GM12878 (cell line): ENCODE measurements around the gene METTL5. TPM values are rescaled to one million over a fixed set of nuclear protein-coding genes. Genes with fewer than 3 reads are reported as not detected.

Experiments used
- HDAC2 ChIP-seq: fragments of 200-600 bp; sonication (generic); IDR thresholded peaks from 2 replicates; pipeline ENCODE4 v1.6.1; 2017
- RUNX3 ChIP-seq: IDR thresholded peaks from 2 replicates; pipeline ENCODE4 v1.6.1; 2012; ENCODE audit warnings: low read length, inconsistent platforms
- TCF12 ChIP-seq: IDR thresholded peaks from 2 replicates; pipeline ENCODE4 v1.6.1; 2011; ENCODE audit warnings: low read depth, mild to moderate bottlenecking, low read length
- TCF7 ChIP-seq: IDR thresholded peaks from 2 replicates; pipeline ENCODE4 v1.6.1; 2014; ENCODE audit warnings: antibody characterized with exemption, borderline replicate concordance
- ZZZ3 ChIP-seq: IDR thresholded peaks from 2 replicates; pipeline ENCODE4 v1.6.1; 2011; ENCODE audit warnings: low read depth; ENCODE audit not compliant: control insufficient read depth, insufficient read length
- polyA plus RNA-seq, 11 experiments: library from polyadenylated mRNA; depleted of rRNA in 4 of 11; unstranded in 6 of 11; stranded (reverse) in 5 of 11; fragments of >200 nt; fragmentation: Nextera tagmentation in 4 of 11; fragmentation: Illumina TruSeq in 1 of 11; extraction: Ambion mirVana in 4 of 11; extraction: Trizol in 1 of 11; gene quantifications; 1 replicate in 1 of 11; 2 replicates in 10 of 11; pipeline versions ENCODE4 v1.2.1 to v1.2.3, GENCODE V29; 2011 to 2016; ENCODE audit warnings: inconsistent platforms in 2 of 11, missing spikeins in 2 of 11, low read depth in 1 of 11
- total RNA-seq, 4 experiments: library from RNA; depleted of rRNA in 3 of 4; stranded (reverse); fragments of >200 nt in 3 of 4; fragmentation: Illumina TruSeq in 1 of 4; extraction: Trizol in 1 of 4; gene quantifications; 2 replicates each; pipeline versions ENCODE4 v1.2.1 to v1.2.3, GENCODE V29; 2013 to 2021
- TF ChIP-seq, protein P1 (sequence below): fragments of 450-650 bp; IDR thresholded peaks from 2 replicates; pipeline ENCODE4 v1.6.1; 2017; ENCODE audit warnings: mild to moderate bottlenecking, moderate library complexity

The METTL5 gene
- total and polyA plus RNA-seq, 10 of the 15 experiments (the other 5 are each of a cell fraction or from before 2014, with no cell fraction given), result 55.0 to 204 (median 87.4) TPM

DNA sequence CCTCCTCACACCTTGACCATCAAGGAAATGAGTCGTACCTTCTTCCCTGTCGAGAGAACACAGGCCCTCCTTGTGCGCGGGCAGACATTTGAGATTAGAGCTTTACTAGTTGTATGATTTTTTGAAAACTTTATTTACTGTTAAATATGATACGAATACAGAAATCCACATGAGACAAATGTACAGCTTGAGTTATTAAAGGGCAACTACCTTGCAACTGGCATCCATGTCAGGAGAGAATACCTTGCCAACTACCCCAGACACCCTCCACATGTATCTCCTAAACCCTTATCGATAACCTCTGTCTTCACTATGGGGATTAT lies 62.8 kb downstream of the METTL5 start (continued):
- TF ChIP-seq, protein P1, sequence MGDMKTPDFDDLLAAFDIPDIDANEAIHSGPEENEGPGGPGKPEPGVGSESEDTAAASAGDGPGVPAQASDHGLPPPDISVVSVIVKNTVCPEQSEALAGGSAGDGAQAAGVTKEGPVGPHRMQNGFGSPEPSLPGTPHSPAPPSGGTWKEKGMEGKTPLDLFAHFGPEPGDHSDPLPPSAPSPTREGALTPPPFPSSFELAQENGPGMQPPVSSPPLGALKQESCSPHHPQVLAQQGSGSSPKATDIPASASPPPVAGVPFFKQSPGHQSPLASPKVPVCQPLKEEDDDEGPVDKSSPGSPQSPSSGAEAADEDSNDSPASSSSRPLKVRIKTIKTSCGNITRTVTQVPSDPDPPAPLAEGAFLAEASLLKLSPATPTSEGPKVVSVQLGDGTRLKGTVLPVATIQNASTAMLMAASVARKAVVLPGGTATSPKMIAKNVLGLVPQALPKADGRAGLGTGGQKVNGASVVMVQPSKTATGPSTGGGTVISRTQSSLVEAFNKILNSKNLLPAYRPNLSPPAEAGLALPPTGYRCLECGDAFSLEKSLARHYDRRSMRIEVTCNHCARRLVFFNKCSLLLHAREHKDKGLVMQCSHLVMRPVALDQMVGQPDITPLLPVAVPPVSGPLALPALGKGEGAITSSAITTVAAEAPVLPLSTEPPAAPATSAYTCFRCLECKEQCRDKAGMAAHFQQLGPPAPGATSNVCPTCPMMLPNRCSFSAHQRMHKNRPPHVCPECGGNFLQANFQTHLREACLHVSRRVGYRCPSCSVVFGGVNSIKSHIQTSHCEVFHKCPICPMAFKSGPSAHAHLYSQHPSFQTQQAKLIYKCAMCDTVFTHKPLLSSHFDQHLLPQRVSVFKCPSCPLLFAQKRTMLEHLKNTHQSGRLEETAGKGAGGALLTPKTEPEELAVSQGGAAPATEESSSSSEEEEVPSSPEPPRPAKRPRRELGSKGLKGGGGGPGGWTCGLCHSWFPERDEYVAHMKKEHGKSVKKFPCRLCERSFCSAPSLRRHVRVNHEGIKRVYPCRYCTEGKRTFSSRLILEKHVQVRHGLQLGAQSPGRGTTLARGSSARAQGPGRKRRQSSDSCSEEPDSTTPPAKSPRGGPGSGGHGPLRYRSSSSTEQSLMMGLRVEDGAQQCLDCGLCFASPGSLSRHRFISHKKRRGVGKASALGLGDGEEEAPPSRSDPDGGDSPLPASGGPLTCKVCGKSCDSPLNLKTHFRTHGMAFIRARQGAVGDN, result 0 out of 2 replicates have a peak, but pooled peaks have one; percentile 16
- TF ChIP-seq RUNX3 (no peak; the same call in 1 of the 2 replicates), TCF12 (no peak), ZZZ3 (no peak), HDAC2 (no peak), TCF7 (no peak)

Other genes with a start within 250 kb of the METTL5 start
- 22.3 and 33.5 TPM in 2 replicates for gene PPIG, start 240.6 kb downstream of the METTL5 start, total RNA-seq (2014; rRNA removed)
- 81.1 and 83.0 TPM in 2 replicates for gene PPIG, start 240.6 kb downstream of the METTL5 start, total RNA-seq (2014; rRNA removed; fragmentation: Illumina TruSeq; extraction: Trizol)
- gene PPIG, start 240.6 kb downstream of the METTL5 start, total RNA-seq (2021), result 53.5 and 59.1 TPM in 2 replicates
- 58.4 and 98.3 TPM in 2 replicates for gene PPIG, start 240.6 kb downstream of the METTL5 start, polyA plus RNA-seq (2011; rRNA removed)
- gene PPIG, start 240.6 kb downstream of the METTL5 start, polyA plus RNA-seq (2014; fragmentation: Illumina TruSeq; extraction: Trizol), result 126 and 170 TPM in 2 replicates
- 100 to 1,000 TPM; 141 to 147 TPM for gene PPIG, start 240.6 kb downstream of the METTL5 start, polyA plus RNA-seq (2014; fragmentation: Nextera tagmentation; extraction: Ambion mirVana)
- gene PPIG, start 240.6 kb downstream of the METTL5 start, polyA plus RNA-seq (2014; rRNA removed), result 39.0 and 50.8 TPM in 2 replicates
- 100 to 1,000 TPM; 107 to 114 TPM for gene PPIG, start 240.6 kb downstream of the METTL5 start, polyA plus RNA-seq (2016; fragmentation: Nextera tagmentation; extraction: Ambion mirVana)
- gene CFAP210, start 130.5 kb downstream of the METTL5 start, total RNA-seq (2014; rRNA removed), result not detected in 2 replicates
- not detected in 2 replicates for gene CFAP210, start 130.5 kb downstream of the METTL5 start, total RNA-seq (2014; rRNA removed; fragmentation: Illumina TruSeq; extraction: Trizol)
- gene CFAP210, start 130.5 kb downstream of the METTL5 start, total RNA-seq (2021), result not detected in 2 replicates
- gene CFAP210, start 130.5 kb downstream of the METTL5 start, polyA plus RNA-seq (2011; rRNA removed), result not detected in 2 replicates
- gene CFAP210, start 130.5 kb downstream of the METTL5 start, polyA plus RNA-seq (2014; fragmentation: Illumina TruSeq; extraction: Trizol), result not detected in 2 replicates
- gene CFAP210, start 130.5 kb downstream of the METTL5 start, polyA plus RNA-seq (2014; fragmentation: Nextera tagmentation; extraction: Ambion mirVana), result not detected
- not detected in 2 replicates for gene CFAP210, start 130.5 kb downstream of the METTL5 start, polyA plus RNA-seq (2014; rRNA removed)
- not detected for gene CFAP210, start 130.5 kb downstream of the METTL5 start, polyA plus RNA-seq (2016; fragmentation: Nextera tagmentation; extraction: Ambion mirVana)
- 4.1 and 4.3 TPM in 2 replicates for gene PHOSPHO2, start 130.4 kb downstream of the METTL5 start, total RNA-seq (2014; rRNA removed)
- 3.6 and 3.8 TPM in 2 replicates for gene PHOSPHO2, start 130.4 kb downstream of the METTL5 start, total RNA-seq (2014; rRNA removed; fragmentation: Illumina TruSeq; extraction: Trizol)
- 3.2 and 3.8 TPM in 2 replicates for gene PHOSPHO2, start 130.4 kb downstream of the METTL5 start, total RNA-seq (2021)
- gene PHOSPHO2, start 130.4 kb downstream of the METTL5 start, polyA plus RNA-seq (2011; rRNA removed), result 4.2 and 7.2 TPM in 2 replicates
- 4.2 and 4.3 TPM in 2 replicates for gene PHOSPHO2, start 130.4 kb downstream of the METTL5 start, polyA plus RNA-seq (2014; fragmentation: Illumina TruSeq; extraction: Trizol)
- gene PHOSPHO2, start 130.4 kb downstream of the METTL5 start, polyA plus RNA-seq (2014; fragmentation: Nextera tagmentation; extraction: Ambion mirVana), result 1 to 10 TPM; 2.7 to 3.0 TPM
- gene PHOSPHO2, start 130.4 kb downstream of the METTL5 start, polyA plus RNA-seq (2014; rRNA removed), result 3.6 and 4.3 TPM in 2 replicates
- gene PHOSPHO2, start 130.4 kb downstream of the METTL5 start, polyA plus RNA-seq (2016; fragmentation: Nextera tagmentation; extraction: Ambion mirVana), result 1 to 10 TPM; 5.9 to 7.6 TPM
- gene KLHL23, start 91.1 kb downstream of the METTL5 start, total RNA-seq (2014; rRNA removed), result 20.2 and 23.1 TPM in 2 replicates
- gene KLHL23, start 91.1 kb downstream of the METTL5 start, total RNA-seq (2014; rRNA removed; fragmentation: Illumina TruSeq; extraction: Trizol), result 22.7 and 24.6 TPM in 2 replicates
- gene KLHL23, start 91.1 kb downstream of the METTL5 start, total RNA-seq (2021), result 15.1 and 15.6 TPM in 2 replicates
- 34.8 and 43.6 TPM in 2 replicates for gene KLHL23, start 91.1 kb downstream of the METTL5 start, polyA plus RNA-seq (2011; rRNA removed)
- gene KLHL23, start 91.1 kb downstream of the METTL5 start, polyA plus RNA-seq (2014; fragmentation: Illumina TruSeq; extraction: Trizol), result 18.6 and 24.8 TPM in 2 replicates
- gene KLHL23, start 91.1 kb downstream of the METTL5 start, polyA plus RNA-seq (2014; fragmentation: Nextera tagmentation; extraction: Ambion mirVana), result 1 to 10 TPM; 3.9 to 5.6 TPM
- 16.8 and 18.6 TPM in 2 replicates for gene KLHL23, start 91.1 kb downstream of the METTL5 start, polyA plus RNA-seq (2014; rRNA removed)
- gene KLHL23, start 91.1 kb downstream of the METTL5 start, polyA plus RNA-seq (2016; fragmentation: Nextera tagmentation; extraction: Ambion mirVana), result 1 to 10 TPM; 7.9 to 8.1 TPM
- gene SSB, start 26.0 kb downstream of the METTL5 start, total RNA-seq (2014; rRNA removed), result 103 and 123 TPM in 2 replicates
- 186 and 193 TPM in 2 replicates for gene SSB, start 26.0 kb downstream of the METTL5 start, total RNA-seq (2014; rRNA removed; fragmentation: Illumina TruSeq; extraction: Trizol)
- 106 and 114 TPM in 2 replicates for gene SSB, start 26.0 kb downstream of the METTL5 start, total RNA-seq (2021)
- 118 and 227 TPM in 2 replicates for gene SSB, start 26.0 kb downstream of the METTL5 start, polyA plus RNA-seq (2011; rRNA removed)
- 206 and 275 TPM in 2 replicates for gene SSB, start 26.0 kb downstream of the METTL5 start, polyA plus RNA-seq (2014; fragmentation: Illumina TruSeq; extraction: Trizol)
- 100 to 1,000 TPM; 294 to 313 TPM for gene SSB, start 26.0 kb downstream of the METTL5 start, polyA plus RNA-seq (2014; fragmentation: Nextera tagmentation; extraction: Ambion mirVana)
- gene SSB, start 26.0 kb downstream of the METTL5 start, polyA plus RNA-seq (2014; rRNA removed), result 136 and 147 TPM in 2 replicates
- 100 to 1,000 TPM; 256 to 284 TPM for gene SSB, start 26.0 kb downstream of the METTL5 start, polyA plus RNA-seq (2016; fragmentation: Nextera tagmentation; extraction: Ambion mirVana)
- 14.1 and 15.5 TPM in 2 replicates for gene UBR3, start 2.5 kb upstream of the METTL5 start, total RNA-seq (2014; rRNA removed)
- 22.5 and 22.9 TPM in 2 replicates for gene UBR3, start 2.5 kb upstream of the METTL5 start, total RNA-seq (2014; rRNA removed; fragmentation: Illumina TruSeq; extraction: Trizol)
- 14.0 and 17.0 TPM in 2 replicates for gene UBR3, start 2.5 kb upstream of the METTL5 start, total RNA-seq (2021)
- gene UBR3, start 2.5 kb upstream of the METTL5 start, polyA plus RNA-seq (2011; rRNA removed), result 13.7 and 20.0 TPM in 2 replicates
- 14.7 and 17.7 TPM in 2 replicates for gene UBR3, start 2.5 kb upstream of the METTL5 start, polyA plus RNA-seq (2014; fragmentation: Illumina TruSeq; extraction: Trizol)
- 1 to 10 TPM; 4.9 to 5.5 TPM for gene UBR3, start 2.5 kb upstream of the METTL5 start, polyA plus RNA-seq (2014; fragmentation: Nextera tagmentation; extraction: Ambion mirVana)
- 7.4 and 7.6 TPM in 2 replicates for gene UBR3, start 2.5 kb upstream of the METTL5 start, polyA plus RNA-seq (2014; rRNA removed)
- gene UBR3, start 2.5 kb upstream of the METTL5 start, polyA plus RNA-seq (2016; fragmentation: Nextera tagmentation; extraction: Ambion mirVana), result 1 to 10 TPM; 3.8 to 8.6 TPM